DMS79 (cell line): Measurements from ENCODE around the gene EFHC1.
"Not testable (repeated sequence)": the region's sequence is repeated elsewhere in the genome, so short reads cannot be mapped to it uniquely, and the experiment has no call there.

Experiments
- DNase-seq: peaks from one replicate; lab custom pipeline; 2025; lab: John Stamatoyannopoulos, UW

EFHC1 gene, protein sequence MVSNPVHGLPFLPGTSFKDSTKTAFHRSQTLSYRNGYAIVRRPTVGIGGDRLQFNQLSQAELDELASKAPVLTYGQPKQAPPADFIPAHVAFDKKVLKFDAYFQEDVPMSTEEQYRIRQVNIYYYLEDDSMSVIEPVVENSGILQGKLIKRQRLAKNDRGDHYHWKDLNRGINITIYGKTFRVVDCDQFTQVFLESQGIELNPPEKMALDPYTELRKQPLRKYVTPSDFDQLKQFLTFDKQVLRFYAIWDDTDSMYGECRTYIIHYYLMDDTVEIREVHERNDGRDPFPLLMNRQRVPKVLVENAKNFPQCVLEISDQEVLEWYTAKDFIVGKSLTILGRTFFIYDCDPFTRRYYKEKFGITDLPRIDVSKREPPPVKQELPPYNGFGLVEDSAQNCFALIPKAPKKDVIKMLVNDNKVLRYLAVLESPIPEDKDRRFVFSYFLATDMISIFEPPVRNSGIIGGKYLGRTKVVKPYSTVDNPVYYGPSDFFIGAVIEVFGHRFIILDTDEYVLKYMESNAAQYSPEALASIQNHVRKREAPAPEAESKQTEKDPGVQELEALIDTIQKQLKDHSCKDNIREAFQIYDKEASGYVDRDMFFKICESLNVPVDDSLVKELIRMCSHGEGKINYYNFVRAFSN

DNA sequence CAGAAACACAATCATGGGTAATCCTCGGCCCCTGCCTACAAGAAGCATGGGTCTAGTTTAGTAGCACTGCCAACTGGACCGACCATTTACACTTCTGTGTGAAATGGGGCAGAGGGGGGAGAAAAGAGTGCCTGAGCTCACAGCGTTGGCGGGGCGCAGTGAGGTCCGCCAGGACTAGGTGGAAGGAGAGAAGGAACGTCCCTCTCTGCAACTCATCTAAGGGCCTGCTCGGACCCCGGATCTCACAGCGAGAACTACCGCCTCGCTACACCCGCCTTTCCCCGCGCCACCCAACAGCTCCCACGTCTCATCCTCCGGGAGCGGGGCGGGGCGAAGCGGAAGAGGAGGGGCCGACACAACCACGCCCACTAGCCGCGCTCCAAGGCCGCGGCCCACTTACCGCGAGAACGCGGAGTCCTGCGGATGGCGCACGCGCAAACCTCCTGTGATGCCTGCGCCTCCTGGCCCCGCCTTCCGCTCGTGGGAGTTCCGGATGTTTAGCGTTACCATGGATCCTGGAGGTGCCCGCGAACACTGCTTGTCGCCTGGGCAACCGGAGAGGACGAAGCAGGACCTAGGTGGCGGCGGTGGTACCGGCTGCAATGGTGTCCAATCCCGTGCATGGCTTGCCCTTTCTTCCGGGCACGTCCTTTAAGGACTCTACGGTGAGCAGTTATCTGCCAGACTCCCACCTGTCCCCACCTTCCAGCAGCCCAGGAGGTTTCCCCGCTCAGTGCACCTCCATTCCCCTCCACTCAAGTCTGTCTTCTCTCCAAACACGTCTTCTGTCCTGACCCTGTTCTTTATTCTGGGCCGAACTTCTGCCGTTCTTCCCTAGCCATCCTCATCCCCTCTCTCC is at the start of gene EFHC1:
Gene EFHC1, plus strand, starts transcription at position 534 of the 859 bp plus-strand sequence. Its CDS starts 69 bp downstream, at position 603.
- DNase-seq, result peak; percentile 98

DNA sequence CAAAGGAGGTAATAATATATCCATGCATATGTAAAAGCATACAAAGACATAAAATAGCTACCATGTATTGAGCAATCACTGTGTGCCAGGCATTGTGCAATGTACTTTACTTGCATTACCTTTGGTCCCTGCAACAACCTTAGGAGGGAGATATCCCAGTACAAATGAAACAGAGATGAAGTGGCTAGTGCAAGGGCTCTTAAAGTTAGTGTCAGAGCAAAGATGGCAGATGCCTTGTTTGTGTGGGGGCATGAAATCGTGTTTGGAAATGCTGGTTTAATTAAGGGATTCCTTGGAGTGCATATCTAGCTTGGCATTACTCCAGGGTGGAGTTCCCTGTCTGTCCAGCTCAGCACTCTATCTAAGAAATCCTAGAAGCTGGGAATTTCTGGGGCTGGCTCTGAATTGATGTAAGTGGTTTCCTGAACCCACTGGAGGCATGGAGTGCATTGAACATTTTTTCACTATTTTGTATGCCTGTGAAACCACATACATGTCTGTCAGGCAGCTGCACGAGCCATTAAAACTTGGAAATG is 48.4 kb upstream of the EFHC1 start:
- peak; percentile 39 for DNase-seq

DNA sequence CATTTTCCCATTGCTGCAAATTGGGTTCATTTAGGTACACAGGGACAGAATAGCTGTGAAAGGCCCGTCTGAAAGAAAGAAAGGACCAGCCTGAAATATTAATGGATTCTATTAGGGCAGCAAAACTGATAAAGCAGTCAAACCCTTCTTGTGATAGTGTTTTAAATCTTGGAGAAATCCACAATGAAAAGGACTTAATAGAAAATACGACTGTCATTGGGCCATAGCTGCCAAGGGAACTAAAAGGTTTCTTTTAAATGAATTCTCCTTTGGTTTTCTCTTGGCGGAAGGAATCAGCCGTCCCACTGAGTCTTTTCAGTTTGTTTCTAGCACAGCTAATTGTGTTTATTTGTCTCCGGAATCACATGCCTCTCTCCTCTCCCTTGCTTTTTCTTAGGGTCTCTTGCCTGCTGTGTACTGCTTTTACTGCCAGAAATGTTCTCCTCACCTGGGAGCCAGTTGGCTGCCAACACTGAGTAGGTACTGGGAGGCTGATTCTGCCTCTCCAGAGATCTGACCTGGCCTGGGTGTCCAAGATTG is 46.9 kb upstream of the EFHC1 start:
- no peak for DNase-seq

DNA sequence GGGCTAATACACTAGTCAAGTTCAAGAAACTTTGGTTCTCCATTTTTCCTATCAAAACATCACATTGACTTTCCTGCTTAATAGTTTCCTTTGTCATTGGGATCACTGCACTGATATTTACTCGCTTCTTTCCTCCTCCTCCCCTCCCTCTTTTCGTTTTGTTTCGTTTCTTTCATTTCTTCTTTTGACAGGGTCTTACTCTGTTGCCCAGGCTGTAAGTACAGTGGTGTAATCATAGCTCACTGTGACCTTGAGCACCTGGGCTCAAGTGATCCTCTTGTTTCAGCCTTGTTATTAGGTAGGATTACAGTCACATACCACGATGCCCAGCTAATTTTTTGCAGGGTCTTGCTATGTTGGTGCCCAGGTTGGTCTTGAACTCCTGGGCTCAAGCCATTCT is 45.9 kb upstream of the EFHC1 start:
- no peak for DNase-seq

DNA sequence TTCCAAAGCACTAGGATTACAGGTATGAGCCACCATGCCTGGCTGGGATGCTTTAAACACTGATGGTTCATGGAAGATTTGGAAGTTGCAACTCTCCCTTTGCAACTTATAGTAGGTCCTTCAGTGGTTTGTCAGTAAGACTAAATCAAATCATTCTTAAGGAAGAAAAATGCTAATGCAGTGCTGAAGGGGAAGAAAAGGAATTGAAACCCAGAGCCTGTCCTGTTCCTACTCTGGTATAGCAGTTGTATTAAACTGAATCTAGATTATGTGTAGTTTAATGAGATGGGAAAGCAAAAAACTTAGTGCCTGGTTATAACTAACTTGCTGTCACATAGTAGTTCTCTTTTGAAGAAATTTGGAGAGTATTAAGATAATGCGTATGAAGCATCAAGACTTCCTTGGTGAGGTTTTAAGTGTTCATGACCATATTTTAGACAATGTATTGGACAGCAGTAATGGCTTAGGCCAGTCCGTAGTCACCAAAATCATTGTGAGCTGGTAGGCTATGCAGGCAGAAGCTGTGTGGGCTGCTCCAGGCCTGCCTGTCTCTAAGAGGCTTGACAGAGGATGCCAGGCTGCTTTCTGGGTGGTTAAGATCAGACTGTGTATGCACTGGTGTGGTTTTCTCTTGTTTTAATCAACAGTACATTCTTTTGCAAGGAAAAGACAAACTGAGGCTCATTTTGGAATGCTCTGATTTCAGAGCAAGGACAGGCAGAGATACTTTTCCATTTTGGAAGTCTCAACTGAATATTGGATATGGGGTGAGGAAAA is 44.2 kb upstream of the EFHC1 start:
- DNase-seq, result no peak

DNA sequence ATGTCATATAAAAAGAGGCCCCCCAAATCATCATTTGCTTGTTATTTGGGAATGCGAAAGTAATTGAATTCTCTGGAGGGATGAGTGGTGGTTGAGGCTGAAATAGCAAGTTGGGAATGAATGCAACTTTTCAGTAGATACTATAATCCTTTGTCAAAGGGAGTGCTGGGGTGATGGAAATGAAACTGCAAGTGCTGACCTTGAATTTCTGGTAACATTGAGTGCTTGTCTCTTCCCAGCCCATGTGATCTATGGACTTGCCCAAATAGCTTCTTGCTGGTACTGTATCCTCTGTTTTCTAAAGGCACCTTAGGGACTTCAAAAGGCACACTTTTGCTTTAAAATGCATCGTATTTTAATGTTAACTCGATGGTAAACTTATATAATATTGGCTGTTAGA is 43.4 kb upstream of the EFHC1 start:
- no peak for DNase-seq

DNA sequence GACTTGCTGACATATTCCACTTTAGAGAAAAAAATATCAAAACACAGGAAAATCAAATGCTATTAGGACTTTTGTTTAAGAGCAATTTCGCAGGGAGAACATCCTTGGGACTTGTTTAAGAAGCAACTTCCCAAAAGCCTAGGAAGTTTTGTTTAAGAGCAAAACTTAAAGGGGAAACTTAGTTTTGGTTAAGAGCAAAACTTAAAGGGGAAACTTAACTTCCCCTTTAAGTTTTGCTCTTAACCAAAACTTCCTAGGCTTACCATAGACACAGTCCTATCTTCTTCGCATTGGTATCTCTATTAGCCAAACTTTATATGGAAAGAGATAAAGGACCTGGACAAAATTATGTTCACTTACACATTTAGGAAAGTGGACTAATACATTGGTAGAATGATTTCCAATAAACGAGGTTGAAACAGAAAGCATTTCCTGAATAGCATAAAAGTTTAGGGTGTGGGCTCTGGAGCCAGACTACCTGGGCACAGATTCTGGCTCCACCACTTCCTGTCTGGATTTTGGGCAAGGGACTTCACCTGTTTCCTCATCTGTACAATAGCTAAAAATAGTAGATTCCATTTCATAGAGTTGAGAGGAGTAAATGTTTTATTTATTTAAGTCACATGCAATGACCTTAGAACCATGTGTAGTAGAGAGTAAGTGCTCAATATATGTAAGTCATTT is 42.5 kb upstream of the EFHC1 start:
- DNase-seq, result no peak

DNA sequence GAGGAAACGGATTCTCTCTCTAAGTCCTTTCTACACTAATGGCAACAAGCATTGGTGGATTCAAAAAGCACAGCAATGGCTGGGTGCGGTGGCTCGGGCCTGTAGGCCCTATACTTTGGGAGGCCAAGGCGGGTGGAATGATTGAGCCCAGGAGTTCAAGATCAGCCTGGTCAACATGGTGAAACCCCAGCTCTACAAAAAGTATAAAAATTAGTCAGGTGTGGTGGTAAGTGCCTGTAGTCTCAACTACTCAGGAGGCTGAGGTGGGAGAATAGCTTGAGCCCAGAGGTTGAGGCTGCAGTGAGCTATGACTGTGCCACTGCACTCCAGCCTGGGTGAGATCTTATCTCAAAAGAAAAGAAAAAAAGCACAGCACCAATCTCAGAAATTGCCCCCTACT is 38.9 kb upstream of the EFHC1 start:
- DNase-seq, result no peak

DNA sequence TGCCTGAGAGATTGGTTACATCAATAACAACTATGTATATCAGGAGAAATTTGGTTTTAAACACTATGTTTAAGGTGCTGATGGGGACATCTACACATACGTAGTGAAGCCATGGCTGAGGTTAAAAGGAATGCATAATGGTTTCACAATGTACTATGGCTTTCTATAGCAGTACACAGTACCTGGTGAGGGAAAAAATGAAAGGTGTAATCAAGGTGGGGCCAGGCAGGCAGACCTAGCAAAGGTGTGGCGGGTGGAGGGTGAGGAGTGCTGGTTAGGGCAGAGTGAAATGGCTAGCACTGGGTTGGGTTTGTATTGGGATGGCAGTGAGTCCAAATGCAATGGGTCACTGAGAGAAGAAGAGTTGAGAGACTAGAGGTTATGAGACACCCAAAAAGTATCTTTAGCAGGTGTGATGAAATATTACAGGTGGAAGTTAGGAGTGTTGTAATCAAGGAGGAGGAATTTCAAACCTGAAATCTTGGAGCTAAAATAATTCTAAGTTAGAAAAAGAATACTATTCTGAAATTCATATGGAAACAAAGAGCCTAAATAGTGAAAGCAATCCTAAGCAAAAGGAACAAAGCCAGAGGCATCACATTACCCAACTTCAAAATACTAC is 35.9 kb upstream of the EFHC1 start:
- no peak for DNase-seq

DNA sequence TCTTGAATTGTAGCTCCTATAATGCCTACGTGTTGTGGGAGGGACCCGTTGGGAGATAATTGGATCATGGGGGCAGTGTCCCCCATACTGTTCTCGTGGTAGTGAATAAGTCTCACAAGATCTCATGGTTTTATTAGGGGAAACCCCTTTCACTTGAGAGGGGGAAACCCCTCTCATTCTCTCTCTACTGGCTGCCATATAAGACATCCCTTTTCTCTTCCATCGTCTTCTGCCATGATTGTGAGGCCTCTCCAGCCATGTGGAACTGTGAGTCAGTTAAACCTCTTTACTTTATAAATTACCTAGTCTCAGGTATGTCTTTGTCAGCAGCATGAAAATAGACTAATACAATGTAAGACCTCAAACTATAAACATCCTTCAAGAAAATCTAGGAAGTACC is 35.1 kb upstream of the EFHC1 start:
- no peak for DNase-seq

DNA sequence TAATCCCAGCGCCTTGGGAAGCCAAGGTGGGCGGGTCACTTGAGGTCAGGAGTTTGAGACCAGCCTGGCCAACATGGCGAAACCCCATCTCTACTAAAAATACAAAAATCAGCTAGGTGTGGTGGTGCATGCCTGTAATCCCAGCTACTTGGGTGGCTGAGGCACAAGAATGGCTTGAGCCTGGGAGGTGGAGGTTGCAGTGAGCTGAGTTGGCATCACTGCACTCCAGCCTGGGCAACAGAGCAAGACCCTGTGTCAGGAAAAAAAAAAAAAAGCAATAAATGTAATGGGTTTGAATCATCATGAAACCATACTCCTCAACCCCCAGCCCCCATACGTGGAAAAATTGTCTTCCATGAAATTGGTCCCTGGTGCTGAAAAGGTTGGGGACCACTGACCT is 32.0 kb upstream of the EFHC1 start:
- not testable (repeated sequence) for DNase-seq

DNA sequence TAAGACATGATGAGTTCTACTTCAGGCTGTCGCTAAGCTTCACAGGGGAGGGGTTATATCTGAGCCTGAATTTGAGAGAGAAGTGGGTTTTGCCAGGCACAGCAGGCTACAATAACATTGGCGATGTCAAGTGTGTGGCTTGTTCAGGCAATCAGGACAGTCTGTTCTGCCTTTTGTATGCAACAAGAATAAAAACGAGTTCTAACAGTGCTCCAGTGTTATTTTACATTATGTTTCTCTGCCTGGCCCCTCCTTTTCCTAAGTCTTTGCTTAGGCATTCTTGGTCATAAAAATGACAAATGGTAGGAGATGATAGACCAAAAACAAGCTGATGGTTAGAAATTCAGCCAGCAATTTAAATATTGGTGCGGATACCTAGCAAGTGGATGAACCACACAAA is 31.4 kb upstream of the EFHC1 start:
- DNase-seq, result no peak

DNA sequence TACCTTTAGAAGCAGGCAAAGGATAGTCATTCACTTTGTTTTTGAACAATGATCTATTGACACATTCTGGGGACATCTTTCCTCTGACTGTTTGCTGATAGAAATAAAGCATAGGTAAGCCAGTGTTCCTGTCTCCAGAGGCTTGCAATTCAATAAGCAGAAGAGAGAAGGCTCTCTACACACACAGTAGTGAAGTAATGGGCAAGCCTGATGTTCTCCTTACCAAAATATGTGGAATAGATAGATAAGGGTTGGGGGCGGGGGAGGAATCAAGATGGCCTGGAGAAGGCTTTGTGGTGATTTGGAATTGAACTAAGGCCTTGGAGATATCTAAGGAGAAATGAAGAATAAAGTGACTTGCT is 30.9 kb upstream of the EFHC1 start:
- no peak for DNase-seq

DNA sequence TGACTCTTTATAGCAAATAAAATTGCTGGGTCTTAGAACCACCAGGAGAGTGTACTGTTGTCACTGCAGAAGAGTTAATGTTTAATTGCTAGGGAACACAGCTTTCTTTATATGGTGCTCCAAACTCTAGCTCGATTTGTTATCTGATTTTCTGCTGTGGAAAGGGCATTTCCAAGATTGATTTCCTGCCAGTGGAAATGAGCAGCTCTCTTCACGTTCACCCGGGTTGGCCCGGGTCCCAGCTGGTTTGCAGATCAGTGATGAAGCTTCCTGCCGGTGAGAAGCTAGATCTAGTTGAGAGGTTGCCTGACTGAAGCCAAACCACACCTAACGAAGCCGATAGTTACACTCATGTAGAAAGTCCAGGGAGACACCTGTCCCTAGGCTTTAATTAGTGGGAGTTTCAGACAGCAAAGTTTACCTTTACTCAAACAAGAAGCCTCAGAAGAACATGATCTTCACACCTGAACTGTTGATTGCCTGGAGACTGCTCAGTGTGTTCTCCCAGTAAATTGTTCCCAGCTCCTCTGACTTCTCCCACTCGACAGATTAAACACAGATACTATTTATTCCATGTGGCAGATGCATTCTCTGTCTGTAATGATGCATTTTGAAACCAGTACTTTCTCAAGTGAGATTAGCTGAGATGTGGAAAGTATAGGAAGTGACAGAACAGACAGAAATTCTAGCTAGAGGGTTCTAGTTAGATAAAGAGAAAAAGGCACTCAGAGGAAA is 30.3 kb upstream of the EFHC1 start:
- peak; percentile 67 for DNase-seq

DNA sequence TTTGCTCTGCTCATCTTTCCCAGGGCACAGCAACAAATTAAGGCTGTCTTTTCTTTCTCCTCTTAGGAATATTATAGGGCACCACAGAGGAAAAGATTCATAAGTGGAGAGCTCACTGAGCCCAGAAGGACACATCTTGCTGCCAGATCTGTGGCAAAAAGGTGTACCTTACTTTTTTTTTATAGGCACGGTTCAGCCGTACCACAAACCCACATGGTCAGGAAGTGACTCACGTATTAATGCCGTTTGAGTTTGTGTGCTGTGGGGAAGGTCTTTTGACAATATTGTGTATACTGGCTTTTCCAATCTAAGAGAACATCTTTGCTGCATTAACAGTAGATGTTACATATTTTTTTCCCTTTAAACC is 29.8 kb upstream of the EFHC1 start:
- DNase-seq, result peak; percentile 11

DNA sequence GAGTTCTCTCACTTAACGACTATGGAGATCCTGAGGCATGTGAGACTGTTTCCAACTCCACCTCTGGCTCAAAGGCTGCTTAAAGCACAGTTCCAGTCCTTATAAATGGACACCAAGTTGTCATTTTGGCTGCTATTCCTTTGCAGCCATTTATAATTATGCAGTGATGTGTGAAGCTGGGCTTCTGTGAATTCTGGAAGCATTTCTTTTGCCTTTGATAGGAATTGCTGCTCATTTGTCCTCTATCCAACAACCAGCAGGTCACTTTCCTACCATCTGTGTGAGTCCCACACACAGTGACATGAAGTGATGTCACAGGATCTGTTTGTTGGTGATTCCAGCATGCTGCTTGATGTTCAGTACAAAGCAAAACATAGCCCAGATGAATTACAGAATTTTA is 28.5 kb upstream of the EFHC1 start:
- DNase-seq, result no peak

DNA sequence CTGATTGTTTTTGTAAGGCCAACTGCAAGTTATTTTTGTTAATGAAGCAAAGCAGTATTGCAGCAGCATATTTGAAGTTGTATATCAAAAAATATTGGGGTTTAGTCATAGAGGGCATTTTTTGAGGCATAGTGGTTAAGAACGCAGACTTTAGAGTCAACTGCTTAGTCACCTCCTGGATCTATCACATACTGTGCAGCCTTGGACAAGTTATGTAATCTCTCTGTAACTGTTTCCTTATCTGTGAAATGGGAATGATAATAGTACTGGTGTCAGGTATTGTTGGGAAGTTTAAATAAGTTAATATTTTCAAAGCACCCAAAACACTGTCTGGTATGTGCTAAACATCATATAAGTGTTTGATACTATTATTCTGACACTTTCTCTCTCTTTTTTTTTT is 27.2 kb upstream of the EFHC1 start:
- DNase-seq, result no peak

DNA sequence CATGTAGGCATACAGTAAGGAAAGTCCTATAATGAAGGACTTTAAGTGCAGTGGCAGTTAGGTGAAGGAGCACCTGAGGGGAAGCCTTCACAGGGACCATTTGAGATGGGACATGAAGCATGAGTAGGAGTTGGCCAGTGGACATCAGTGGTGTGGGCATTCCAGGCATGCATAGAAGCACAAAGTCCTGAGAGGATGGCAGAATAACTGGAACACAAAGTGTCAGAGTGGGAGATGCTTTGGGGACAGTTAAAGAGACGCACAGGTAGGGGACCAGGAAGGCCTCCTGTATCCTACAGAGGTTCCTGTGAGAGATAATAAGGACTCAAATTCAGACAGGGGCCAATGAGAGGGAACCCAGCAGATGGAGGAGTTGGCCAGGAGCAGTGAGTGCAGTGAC is 26.4 kb upstream of the EFHC1 start:
- no peak for DNase-seq

DNA sequence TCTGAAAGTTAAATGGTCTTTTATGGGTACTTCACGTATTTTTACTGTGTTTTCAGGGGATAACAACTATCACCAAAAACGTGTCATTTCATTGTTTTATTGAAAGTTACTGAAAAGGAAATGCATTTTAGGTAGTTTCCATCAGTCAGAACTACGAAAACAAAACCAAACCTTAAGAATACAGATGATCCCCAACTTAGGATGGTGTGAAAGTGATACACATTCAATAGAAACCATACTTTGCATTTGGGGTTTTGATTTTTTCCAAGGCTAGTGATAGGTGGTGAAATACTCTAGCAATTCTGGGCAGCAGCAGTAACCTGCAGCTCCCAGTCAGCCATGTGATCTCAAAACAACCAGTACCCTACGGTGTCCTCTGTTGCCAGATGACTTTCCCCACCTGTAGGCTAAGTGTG is 25.9 kb upstream of the EFHC1 start:
- DNase-seq, result no peak

DNA sequence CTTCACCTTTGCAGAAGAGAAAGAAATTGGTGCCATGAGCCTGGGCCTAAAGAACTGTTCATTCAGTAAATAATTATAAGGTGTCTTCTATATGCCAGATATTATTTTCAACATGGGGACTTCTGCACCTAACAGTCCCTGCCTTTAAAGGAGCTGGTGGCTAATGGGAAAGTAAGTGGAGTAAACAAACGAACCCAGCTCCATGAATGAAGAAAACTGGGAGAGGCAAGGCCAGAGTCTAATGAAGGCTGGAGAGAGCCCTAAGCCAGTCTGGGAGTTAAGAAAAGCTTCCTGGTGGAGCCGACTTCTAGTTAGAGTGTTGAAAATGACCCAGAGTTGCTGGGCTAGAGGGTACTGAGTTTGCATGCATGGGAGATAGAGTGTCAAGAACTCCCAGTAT is 24.2 kb upstream of the EFHC1 start:
- DNase-seq, result no peak
